HEK293 (cell line): ENCODE measurements around the gene MARCKSL1.
"Not testable (repeated sequence)": the region's sequence is repeated elsewhere in the genome, so short reads cannot be mapped to it uniquely, and the experiment has no call there.

Source experiments
- CTCF ChIA-PET: fragments of 350-600 bp; formaldehyde crosslinking; extraction: SDS; loops from one replicate; lab custom pipeline; 2021; ENCODE audit warnings: antibody characterized with exemption; lab: Yijun Ruan, JAX
- POLR2A ChIA-PET: fragments of 300-600 bp; formaldehyde crosslinking; extraction: SDS; loops from one replicate; lab custom pipeline; 2020; ENCODE audit warnings: antibody characterized with exemption, inconsistent platforms; lab: Yijun Ruan, JAX
- H3K27ac ChIP-seq: fragments of 200-500 bp; sonication (Bioruptor generic); 2 replicates; pipeline ENCODE4 v1.5.1; 2014; ENCODE audit warnings: low read depth, low read length, control low read depth, inconsistent platforms; ENCODE audit errors: extremely low read depth
- H3K36me3 ChIP-seq, 2 experiments: fragments of 200-500 bp in 1 of 2; sonication (Bioruptor generic) in 1 of 2; 1 replicate in 1 of 2; 2 replicates in 1 of 2; pipeline ENCODE4 v1.5.1; 2014 to 2017; ENCODE audit warnings: inconsistent platforms in 2 of 2, low read length in 2 of 2; ENCODE audit not compliant: control insufficient read depth in 2 of 2, insufficient read depth in 1 of 2
- H3K4me1 ChIP-seq: fragments of 200-500 bp; sonication (Bioruptor generic); 2 replicates; pipeline ENCODE4 v1.5.1; 2014; ENCODE audit warnings: mild to moderate bottlenecking, low read length, inconsistent platforms; ENCODE audit not compliant: control insufficient read depth, insufficient read depth
- H3K4me3 ChIP-seq: 2 replicates; pipeline ENCODE4 v1.5.1; 2011; ENCODE audit warnings: low read depth, mild to moderate bottlenecking, control low read depth, low read length, moderate library complexity
- H3K9me3 ChIP-seq: fragments of 200-500 bp; sonication (Bioruptor generic); 2 replicates; pipeline ENCODE4 v1.5.1; 2014; ENCODE audit warnings: low read depth, low read length, inconsistent platforms; ENCODE audit not compliant: control insufficient read depth, insufficient read depth
- AEBP2 ChIP-seq: fragments of 450-650 bp; formaldehyde crosslinking; IDR thresholded peaks from 2 replicates; pipeline ENCODE4 v1.5.1; 2016; ENCODE audit warnings: missing biosample characterization, missing genetic modification characterization, borderline replicate concordance
- PRDM4 ChIP-seq: fragments of 450-650 bp; formaldehyde crosslinking; IDR thresholded peaks from 2 replicates; pipeline ENCODE4 v1.5.1; 2017; ENCODE audit warnings: missing biosample characterization, missing genetic modification characterization
- RBAK ChIP-seq: fragments of 450-650 bp; formaldehyde crosslinking; IDR thresholded peaks from 2 replicates; pipeline ENCODE4 v1.5.1; 2016; ENCODE audit warnings: missing biosample characterization, missing genetic modification characterization
- WT1 ChIP-seq: fragments of 450-650 bp; formaldehyde crosslinking; IDR thresholded peaks from 2 replicates; pipeline ENCODE4 v1.5.1; 2016; ENCODE audit warnings: missing biosample characterization, missing genetic modification characterization
- YY2 ChIP-seq: fragments of 450-650 bp; formaldehyde crosslinking; IDR thresholded peaks from 2 replicates; pipeline ENCODE4 v1.5.1; 2016; ENCODE audit warnings: missing biosample characterization, missing genetic modification characterization
- ZBTB26 ChIP-seq: fragments of 450-650 bp; formaldehyde crosslinking; optimal IDR thresholded peaks from 2 replicates; pipeline ENCODE3; 2016; ENCODE audit warnings: missing biosample characterization, mild to moderate bottlenecking, missing genetic modification characterization
- ZFP3 ChIP-seq: fragments of 450-650 bp; formaldehyde crosslinking; IDR thresholded peaks from 2 replicates; pipeline ENCODE4 v1.5.1; 2016; ENCODE audit warnings: low read depth, missing biosample characterization, missing genetic modification characterization
- ZNF132 ChIP-seq: fragments of 450-650 bp; formaldehyde crosslinking; IDR thresholded peaks from 2 replicates; pipeline ENCODE4 v1.5.1; 2017; ENCODE audit warnings: missing biosample characterization, missing genetic modification characterization, borderline replicate concordance
- ZNF148 ChIP-seq: fragments of 450-650 bp; formaldehyde crosslinking; IDR thresholded peaks from 2 replicates; pipeline ENCODE4 v1.5.0; 2017; ENCODE audit warnings: missing biosample characterization, missing genetic modification characterization, borderline replicate concordance
- ZNF169 ChIP-seq: fragments of 450-650 bp; formaldehyde crosslinking; IDR thresholded peaks from 2 replicates; pipeline ENCODE4 v1.5.1; 2016; ENCODE audit warnings: missing biosample characterization, missing genetic modification characterization
- ZNF184 ChIP-seq: fragments of 450-650 bp; IDR thresholded peaks from 2 replicates; pipeline ENCODE4 v1.5.1; 2018; ENCODE audit warnings: missing biosample characterization, mild to moderate bottlenecking, missing genetic modification characterization
- ZNF2 ChIP-seq: fragments of 450-650 bp; formaldehyde crosslinking; IDR thresholded peaks from 2 replicates; pipeline ENCODE4 v1.5.1; 2016; ENCODE audit warnings: missing biosample characterization, missing genetic modification characterization
- ZNF350 ChIP-seq: fragments of 450-650 bp; formaldehyde crosslinking; IDR thresholded peaks from 2 replicates; pipeline ENCODE4 v1.5.0; 2017; ENCODE audit warnings: missing biosample characterization, mild to moderate bottlenecking, missing genetic modification characterization
- ZNF398 ChIP-seq: fragments of 450-650 bp; formaldehyde crosslinking; IDR thresholded peaks from 2 replicates; pipeline ENCODE4 v1.5.1; 2017; ENCODE audit warnings: missing biosample characterization, missing genetic modification characterization
- ZNF473 ChIP-seq: fragments of 450-650 bp; formaldehyde crosslinking; IDR thresholded peaks from 2 replicates; pipeline ENCODE4 v1.5.1; 2017; ENCODE audit warnings: missing biosample characterization, missing genetic modification characterization
- ZNF555 ChIP-seq: fragments of 450-650 bp; formaldehyde crosslinking; conservative IDR thresholded peaks from 2 replicates; pipeline ENCODE4 v1.5.1; 2017; ENCODE audit warnings: missing biosample characterization, mild to moderate bottlenecking, missing genetic modification characterization, inconsistent platforms
- ZNF623 ChIP-seq: fragments of 450-650 bp; formaldehyde crosslinking; IDR thresholded peaks from 2 replicates; pipeline ENCODE4 v1.5.1; 2016; ENCODE audit warnings: missing biosample characterization, missing genetic modification characterization
- ZNF624 ChIP-seq: fragments of 450-650 bp; formaldehyde crosslinking; IDR thresholded peaks from 2 replicates; pipeline ENCODE4 v1.5.1; 2017; ENCODE audit warnings: missing biosample characterization, missing genetic modification characterization
- ZNF664 ChIP-seq: fragments of 450-650 bp; formaldehyde crosslinking; IDR thresholded peaks from 2 replicates; pipeline ENCODE4 v1.5.1; 2016; ENCODE audit warnings: missing biosample characterization, missing genetic modification characterization
- ZNF707 ChIP-seq: fragments of 450-650 bp; formaldehyde crosslinking; IDR thresholded peaks from 2 replicates; pipeline ENCODE4 v1.5.1; 2016; ENCODE audit warnings: missing biosample characterization, missing genetic modification characterization
- ZNF830 ChIP-seq: fragments of 450-650 bp; IDR thresholded peaks from 2 replicates; pipeline ENCODE4 v1.5.0; 2018; ENCODE audit warnings: missing biosample characterization, missing genetic modification characterization, low read depth, mild to moderate bottlenecking, moderate library complexity

MARCKSL1 gene

GRCh38 chr1:32298211-32298610, 37.8 kb downstream of the MARCKSL1 start:
- H3K4me1 ChIP-seq, H3K4me3 ChIP-seq, H3K27ac ChIP-seq, H3K9me3 ChIP-seq: not testable (repeated sequence)
- ChIA-PET POLR2A (interaction anchor here (0.7 kb wide), 2 partner anchors 59 to 62 kb away, joined by 3 to 4 read pairs; no protein-coding TSS in a partner anchor), CTCF (interaction anchor here (0.5 to 0.6 kb wide), 2 partner anchors 61 to 121 kb away, joined by 4 to 5 read pairs; no protein-coding TSS in a partner anchor)
- H3K36me3 ChIP-seq = peaks cover 6 to 50% of the 10 kb centered on the region in 2 experiments; a peak in 2 of 3 replicates

- Histone ChIP-seq H3K4me1 (peaks cover 4% of the 10 kb centered on the region; the same call in 1 of the 2 replicates), H3K4me3 (peak within 1 kb of the TSS; percentile 94), H3K9me3 (no peaks in the 10 kb centered on the region), H3K36me3 (peaks cover 0 to 23% of the 10 kb centered on the region in 2 experiments; a peak in 2 of 3 replicates), H3K27ac (peak within 1 kb of the TSS; percentile 73)
- POLR2A ChIA-PET = interaction anchor here (0.6 to 2.7 kb wide), 21 partner anchors 11 to 219 kb away, joined by 3 to 28 read pairs (median 3); partner anchors contain the start of genes BSDC1, FAM167B, LCK and MARCKSL1
- CTCF ChIA-PET = interaction anchor here (0.6 to 2.5 kb wide), 4 partner anchors 37 to 85 kb away, joined by 3 to 8 read pairs (median 5); no protein-coding TSS in a partner anchor
- TF ChIP-seq ZFP3 (tag by site-specific recombination) (no peak), ZNF707 (tag by site-specific recombination) (0 out of 2 replicates have a peak, but pooled peaks have one; percentile 50), ZNF830 (tag by site-specific recombination) (no peak), ZNF555 (tag by site-specific recombination) (no peak), ZNF398 (peak; percentile 91), ZNF664 (tag by site-specific recombination) (0 out of 2 replicates have a peak, but pooled peaks have one; percentile 8), ZNF350 (no peak), RBAK (tag by site-specific recombination) (0 out of 2 replicates have a peak, but pooled peaks have one; percentile 62), ZNF148 (tag by site-specific recombination) (peak; percentile 69), ZNF623 (tag by site-specific recombination) (0 out of 2 replicates have a peak, but pooled peaks have one; percentile 26), ZNF624 (tag by site-specific recombination) (no peak), ZNF184 (tag by site-specific recombination) (no peak), ZBTB26 (tag by site-specific recombination) (peak; percentile 73), PRDM4 (tag by site-specific recombination) (no peak; the same call in none of the 2 replicates), ZNF132 (tag by site-specific recombination) (no peak), WT1 (tag by site-specific recombination) (peak; percentile 40), ZNF473 (peak; percentile 33; the same call in 1 of the 2 replicates), ZNF169 (0 out of 2 replicates have a peak, but pooled peaks have one; percentile 23), YY2 (tag by site-specific recombination) (peak; percentile 76; the same call in 1 of the 2 replicates), AEBP2 (tag by site-specific recombination) (peak; percentile 55; the same call in 1 of the 2 replicates), ZNF2 (peak; percentile 96)
These were observed 44.1 kb downstream of the MARCKSL1 start, which contains the start of gene HDAC1 for GRCh38 chr1:32291708-32292538. HDAC1 (plus strand) TSS chr1:32292083; CDS start chr1:32292170, 87 bp downstream.
